Measurements from ENCODE around the gene SYNDIG1.
"Not testable (repeated sequence)": the region's sequence is repeated elsewhere in the genome, so short reads cannot be mapped to it uniquely, and the experiment has no call there.

Gene SYNDIG1

DNA sequence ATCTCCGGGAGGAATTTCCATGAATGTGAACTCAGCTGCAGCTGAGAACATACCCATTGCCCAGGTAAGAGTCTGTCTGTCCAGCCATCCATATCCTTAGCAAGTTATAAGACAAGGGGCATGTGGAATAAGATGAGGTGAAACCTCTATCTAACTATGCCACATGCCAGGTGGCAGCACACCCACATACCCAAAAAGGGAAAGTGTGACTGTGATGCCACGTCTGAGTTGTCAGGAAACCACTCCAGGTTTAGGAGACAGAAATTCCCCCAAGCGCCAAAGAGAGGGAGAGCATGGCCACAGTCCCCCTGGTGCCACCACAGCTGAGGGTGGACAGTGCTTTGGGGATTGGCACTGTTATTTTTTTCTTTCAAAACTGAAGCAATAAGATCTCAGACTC lies 36.7 kb downstream of the SYNDIG1 start:
- TF ChIP-seq JUND (IDR thresholded peaks at IDR 0.05; ENCODE audit: low read depth) = no peak
- in situ Hi-C loops (cut with HindIII; ENCODE audit: low pct_unique_long_range_greater_than_20kb, low sequenced_read_pairs) = no loop called here
- no peak for DNase-seq (ENCODE audit: low read depth in 1 of 2, low spot score in 1 of 2)

DNA sequence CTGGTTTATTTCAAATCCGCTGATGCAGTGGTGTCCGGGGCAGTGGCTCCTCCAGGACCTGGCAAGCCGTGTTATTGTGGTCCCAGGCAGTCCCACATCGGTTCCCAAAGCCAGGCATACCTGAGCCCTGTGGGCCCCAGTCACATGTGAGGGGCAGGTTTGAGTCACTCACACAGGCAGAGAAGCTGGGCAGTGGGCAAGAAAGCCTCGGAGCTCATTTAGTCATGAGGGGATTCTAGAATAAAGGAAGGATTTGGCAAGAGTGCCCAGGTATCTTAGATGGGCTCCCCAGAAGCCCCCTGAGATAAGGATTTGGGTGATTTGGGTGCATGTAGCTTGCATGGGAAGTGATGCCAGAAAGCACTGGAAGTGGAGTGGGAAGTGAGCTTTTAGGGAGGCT lies 37.3 kb downstream of the SYNDIG1 start:
- no peak for DNase-seq (ENCODE audit: low read depth in 1 of 2, low spot score in 1 of 2)
- in situ Hi-C loops (cut with HindIII; ENCODE audit: low pct_unique_long_range_greater_than_20kb, low sequenced_read_pairs) = no loop called here
- no peak for TF ChIP-seq JUND (IDR thresholded peaks at IDR 0.05; ENCODE audit: low read depth)

DNA sequence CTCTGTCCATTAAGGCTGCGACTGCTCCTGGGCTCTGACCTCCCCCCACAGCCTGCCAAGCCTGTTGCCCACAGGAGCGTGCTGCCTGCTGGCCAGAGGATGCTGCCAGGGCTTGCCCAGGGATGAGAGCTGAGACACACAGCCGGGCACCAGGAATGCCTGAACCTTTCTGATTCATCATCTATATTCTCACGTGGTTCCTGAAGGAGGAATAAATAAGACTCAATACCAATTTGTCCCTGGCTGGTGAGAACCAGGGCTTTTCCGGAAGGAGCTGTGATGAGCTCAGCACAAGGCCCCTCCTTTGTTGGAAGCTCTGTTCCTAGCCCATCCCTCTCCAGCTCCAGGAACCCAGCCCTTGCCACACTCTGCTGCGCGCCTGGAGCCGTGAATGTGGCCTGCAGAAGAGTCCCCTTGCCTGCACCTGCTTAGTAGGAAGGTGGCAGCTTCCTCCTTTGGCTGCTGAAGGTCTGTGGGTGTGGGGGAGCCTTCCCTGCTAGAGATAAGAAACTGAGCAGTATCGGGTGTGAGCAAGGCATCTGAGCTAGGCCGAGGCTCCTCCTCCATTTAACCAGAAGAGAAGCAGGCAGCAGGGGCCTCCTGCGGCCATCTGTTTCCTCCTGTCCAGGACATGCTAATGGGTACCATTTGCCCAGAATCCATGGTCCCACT lies 37.9 kb downstream of the SYNDIG1 start:
- no peak for DNase-seq (ENCODE audit: low read depth in 1 of 2, low spot score in 1 of 2)
- TF ChIP-seq JUND (IDR thresholded peaks at IDR 0.05; ENCODE audit: low read depth) = no peak
- in situ Hi-C loops (cut with HindIII; ENCODE audit: low pct_unique_long_range_greater_than_20kb, low sequenced_read_pairs) = no loop called here

DNA sequence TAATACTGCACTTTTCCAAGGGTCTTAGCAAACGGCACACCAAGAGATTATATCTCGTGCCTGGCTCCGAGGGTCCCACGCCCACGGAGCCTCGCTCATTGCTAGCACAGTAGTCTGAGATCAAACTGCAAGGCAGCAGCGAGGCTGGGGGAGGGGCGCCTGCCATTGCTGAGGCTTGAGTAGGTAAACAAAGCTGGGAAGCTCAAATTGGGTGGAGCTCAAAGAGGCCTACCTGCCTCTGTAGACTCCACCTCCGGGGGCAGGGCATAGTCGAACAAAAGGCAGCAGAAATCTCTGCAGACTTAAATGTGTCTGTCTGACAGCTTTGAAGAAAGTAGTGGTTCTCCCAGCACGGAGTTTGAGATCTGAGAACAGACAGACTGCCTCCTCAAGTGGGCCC lies 43.0 kb downstream of the SYNDIG1 start:
- in situ Hi-C loops (cut with HindIII; ENCODE audit: low pct_unique_long_range_greater_than_20kb, low sequenced_read_pairs) = not testable (repeated sequence)
- peak in 1 of 2 experiments; percentile 64 for DNase-seq (ENCODE audit: low read depth in 1 of 2, low spot score in 1 of 2)

GRCh38 chr20:24518515-24518914 lies 49.1 kb downstream of the SYNDIG1 start:
- in situ Hi-C loops (cut with HindIII; ENCODE audit: low pct_unique_long_range_greater_than_20kb, low sequenced_read_pairs) = no loop called here
- no peak for TF ChIP-seq JUND (IDR thresholded peaks at IDR 0.05; ENCODE audit: low read depth)
- DNase-seq (ENCODE audit: low read depth in 1 of 2, low spot score in 1 of 2) = no peak

- in situ Hi-C loops (cut with HindIII; ENCODE audit: low pct_unique_long_range_greater_than_20kb, low sequenced_read_pairs) = no loop called here
- no peak for TF ChIP-seq JUND (IDR thresholded peaks at IDR 0.05; ENCODE audit: low read depth)
- no peak for DNase-seq (ENCODE audit: low read depth in 1 of 2, low spot score in 1 of 2)
These were observed 50.0 kb downstream of the SYNDIG1 start for GRCh38 chr20:24519476-24519875.

GRCh38 chr20:24521032-24521431 lies 51.6 kb downstream of the SYNDIG1 start:
- TF ChIP-seq JUND (IDR thresholded peaks at IDR 0.05; ENCODE audit: low read depth) = no peak
- in situ Hi-C loops (cut with HindIII; ENCODE audit: low pct_unique_long_range_greater_than_20kb, low sequenced_read_pairs) = no loop called here
- DNase-seq (ENCODE audit: low read depth in 1 of 2, low spot score in 1 of 2) = no peak

GRCh38 chr20:24522452-24523330 lies 53.3 kb downstream of the SYNDIG1 start:
- no peak for DNase-seq (ENCODE audit: low read depth in 1 of 2, low spot score in 1 of 2)
- in situ Hi-C loops (cut with HindIII; ENCODE audit: low pct_unique_long_range_greater_than_20kb, low sequenced_read_pairs) = no loop called here
- TF ChIP-seq JUND (IDR thresholded peaks at IDR 0.05; ENCODE audit: low read depth) = no peak

DNA sequence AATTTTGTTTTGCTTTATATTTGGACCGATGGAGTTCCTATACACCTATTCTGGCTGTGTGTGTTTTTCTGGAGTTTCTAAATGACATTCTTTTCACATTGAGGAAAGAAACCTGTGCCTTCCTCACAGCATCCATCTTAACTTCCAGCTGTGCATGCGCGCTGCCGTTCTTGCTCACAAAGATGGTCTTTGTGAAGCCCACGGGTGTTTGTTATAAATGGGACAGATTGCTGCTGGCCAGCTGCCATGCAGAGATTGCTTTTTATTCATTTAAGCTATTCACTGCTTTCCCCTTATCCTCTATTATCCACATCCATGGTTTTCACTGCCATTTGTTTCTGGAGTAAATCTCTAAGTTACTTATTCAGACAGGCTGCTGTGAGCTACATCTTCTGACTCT lies 54.2 kb downstream of the SYNDIG1 start:
- in situ Hi-C loops (cut with HindIII; ENCODE audit: low pct_unique_long_range_greater_than_20kb, low sequenced_read_pairs) = no loop called here
- no peak for TF ChIP-seq JUND (IDR thresholded peaks at IDR 0.05; ENCODE audit: low read depth)
- no peak for DNase-seq (ENCODE audit: low read depth in 1 of 2, low spot score in 1 of 2)

DNA sequence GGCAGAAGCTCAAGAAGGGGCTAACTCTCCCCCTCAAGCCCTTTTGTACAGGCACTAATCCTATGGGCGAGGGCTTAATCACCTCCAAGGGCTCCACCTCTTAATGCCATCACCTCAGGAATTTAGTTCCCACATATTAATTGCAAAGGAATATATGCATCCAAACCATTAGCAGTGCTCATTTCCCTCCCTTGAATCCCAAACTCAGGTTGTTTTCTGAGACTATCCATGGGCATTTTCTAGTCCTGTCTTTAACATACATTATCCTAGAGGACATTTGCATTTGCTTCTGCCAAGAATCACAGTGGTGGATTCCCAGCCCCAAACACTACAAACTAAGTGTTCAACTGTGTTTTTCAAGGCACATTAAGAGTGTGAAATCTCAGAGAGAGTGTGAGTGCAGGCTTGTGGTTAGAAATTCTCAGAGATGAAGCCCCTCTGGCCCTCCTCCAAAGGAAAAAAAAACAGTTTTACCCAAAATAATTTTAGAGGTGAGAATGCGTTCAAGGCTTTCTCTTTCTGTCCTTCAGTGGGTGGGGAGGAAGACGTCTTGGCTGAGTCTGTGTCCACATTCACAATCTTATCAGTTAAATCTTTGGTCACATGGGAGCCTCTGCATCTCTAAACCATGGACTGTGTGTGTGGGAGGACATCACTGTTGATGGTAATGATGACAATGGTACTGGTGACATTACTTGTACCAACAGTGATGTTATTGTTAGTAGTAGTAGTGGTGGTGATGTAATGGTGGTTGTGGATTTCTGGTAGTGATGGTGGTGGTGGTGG lies 59.3 kb downstream of the SYNDIG1 start:
- TF ChIP-seq JUND (IDR thresholded peaks at IDR 0.05; ENCODE audit: low read depth) = no peak
- no peak for DNase-seq (ENCODE audit: low read depth in 1 of 2, low spot score in 1 of 2)
- in situ Hi-C loops (cut with HindIII; ENCODE audit: low pct_unique_long_range_greater_than_20kb, low sequenced_read_pairs) = no loop called here

GRCh38 chr20:24529369-24529719 lies 59.9 kb downstream of the SYNDIG1 start:
- no peak for DNase-seq (ENCODE audit: low read depth in 1 of 2, low spot score in 1 of 2)
- in situ Hi-C loops (cut with HindIII; ENCODE audit: low pct_unique_long_range_greater_than_20kb, low sequenced_read_pairs) = no loop called here
- TF ChIP-seq JUND (IDR thresholded peaks at IDR 0.05; ENCODE audit: low read depth) = no peak

DNA sequence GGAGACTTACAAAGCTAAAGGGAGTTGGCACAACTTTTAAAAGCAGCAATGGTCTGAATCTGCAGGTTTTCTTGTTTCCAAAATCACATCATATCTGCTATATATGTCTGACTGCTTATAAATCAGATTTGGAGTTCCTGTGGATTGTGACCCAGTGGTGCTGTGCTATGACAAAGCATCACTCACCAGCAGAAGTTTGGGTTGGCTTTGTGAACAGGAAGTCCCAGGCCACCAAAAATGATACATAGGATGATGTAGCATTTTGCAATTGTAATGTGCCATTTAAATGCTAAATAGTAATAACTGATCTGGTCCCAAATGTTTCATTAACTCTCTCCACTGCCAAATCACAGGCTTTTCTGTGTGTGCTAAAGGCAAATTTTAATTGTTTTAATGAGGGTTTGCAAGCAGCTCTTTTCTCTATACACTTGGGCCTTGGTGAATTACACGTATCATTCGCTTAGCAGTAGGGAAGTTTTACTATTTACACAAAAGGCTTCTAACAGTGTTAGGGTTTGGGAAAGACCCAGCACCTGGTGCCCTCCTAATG lies 60.8 kb downstream of the SYNDIG1 start:
- TF ChIP-seq JUND (IDR thresholded peaks at IDR 0.05; ENCODE audit: low read depth) = no peak
- in situ Hi-C loops (cut with HindIII; ENCODE audit: low pct_unique_long_range_greater_than_20kb, low sequenced_read_pairs) = no loop called here
- no peak for DNase-seq (ENCODE audit: low read depth in 1 of 2, low spot score in 1 of 2)

GRCh38 chr20:24531202-24531601 lies 61.8 kb downstream of the SYNDIG1 start:
- DNase-seq (ENCODE audit: low read depth in 1 of 2, low spot score in 1 of 2) = no peak
- in situ Hi-C loops (cut with HindIII; ENCODE audit: low pct_unique_long_range_greater_than_20kb, low sequenced_read_pairs) = no loop called here
- TF ChIP-seq JUND (IDR thresholded peaks at IDR 0.05; ENCODE audit: low read depth) = no peak

All from T47D (cell line).